ENCODE results near the gene MPHOSPH9.
A peak's percentile ranks its signal among the peaks of the same experiment; 100 is the strongest.

MPHOSPH9 gene

GRCh38 chr12:123148655-123149054 is 84.3 kb downstream of the MPHOSPH9 start:
- DNase-seq = no peak

GRCh38 chr12:123148223-123148622 is 84.7 kb downstream of the MPHOSPH9 start:
- DNase-seq = no peak

- DNase-seq = no peak
Observed at GRCh38 chr12:123145211-123145610, 87.7 kb downstream of the MPHOSPH9 start.

GRCh38 chr12:123143736-123144461 is 89.0 kb downstream of the MPHOSPH9 start:
- DNase-seq = no peak

- no peak for DNase-seq
Observed at GRCh38 chr12:123142921-123143735, 89.8 kb downstream of the MPHOSPH9 start.

GRCh38 chr12:123142518-123142840 is 90.5 kb downstream of the MPHOSPH9 start:
- no peak for DNase-seq

GRCh38 chr12:123141615-123142517 is 91.1 kb downstream of the MPHOSPH9 start:
- DNase-seq = no peak

- DNase-seq = no peak
Observed at GRCh38 chr12:123140676-123141614, 92.0 kb downstream of the MPHOSPH9 start.

GRCh38 chr12:123139926-123140675 is 92.8 kb downstream of the MPHOSPH9 start:
- no peak for DNase-seq

GRCh38 chr12:123135688-123136087 is 97.3 kb downstream of the MPHOSPH9 start:
- no peak for DNase-seq

GRCh38 chr12:123134826-123135225 is 98.1 kb downstream of the MPHOSPH9 start:
- DNase-seq = no peak

- DNase-seq = no peak
Observed at GRCh38 chr12:123134271-123134671, 98.7 kb downstream of the MPHOSPH9 start.

GRCh38 chr12:123133701-123134100 is 99.2 kb downstream of the MPHOSPH9 start:
- DNase-seq = no peak

GRCh38 chr12:123132951-123133619 is 99.9 kb downstream of the MPHOSPH9 start:
- DNase-seq = no peak

- DNase-seq = peak; percentile 60
Observed at GRCh38 chr12:123131879-123132402, 101.0 kb downstream of the MPHOSPH9 start.

- no peak for DNase-seq
Observed at GRCh38 chr12:123131291-123131832, 101.6 kb downstream of the MPHOSPH9 start.

- DNase-seq = no peak
Observed at GRCh38 chr12:123129621-123130020, 103.3 kb downstream of the MPHOSPH9 start.

GRCh38 chr12:123127182-123127495 is 105.8 kb downstream of the MPHOSPH9 start:
- DNase-seq = no peak

GRCh38 chr12:123126294-123127181 is 106.4 kb downstream of the MPHOSPH9 start:
- DNase-seq = no peak

Measured in activated T-cell treated with anti-CD3 and anti-CD28 coated beads, Interleukin-2, amount 50 U/mL, for 1 hour (primary cell).